GM23338 (cell line): ENCODE data around the gene DAPK3.
"Not testable (repeated sequence)": the region's sequence is repeated elsewhere in the genome, so short reads cannot be mapped to it uniquely, and the experiment has no call there.

Experiments used
- CREB1 ChIP-seq: fragments of 250-450 bp; sonication (Bioruptor Pico); IDR thresholded peaks from 2 replicates; pipeline ENCODE4 v1.5.0; 2020; ENCODE audit warnings: low read depth, mild to moderate bottlenecking, moderate library complexity
- CTCF ChIP-seq, 2 experiments: fragments of 200-600 bp in 1 of 2; sonication (generic) in 1 of 2; conservative IDR thresholded peaks; 2 replicates each; pipeline versions ENCODE4 v1.5.1 to v1.6.1; 2016 to 2017; ENCODE audit warnings: antibody characterized with exemption in 2 of 2, low read depth in 2 of 2, mild to moderate bottlenecking in 2 of 2, moderate library complexity in 1 of 2
- ETS1 ChIP-seq: IDR thresholded peaks from 2 replicates; pipeline ENCODE4 v1.6.1; 2016; ENCODE audit warnings: antibody characterized with exemption
- EZH2 ChIP-seq: fragments of 200-600 bp; sonication (generic); IDR thresholded peaks from one replicate; pipeline ENCODE4 v1.8.0; 2017; ENCODE audit warnings: antibody characterized with exemption, mild to moderate bottlenecking, low read depth; ENCODE audit not compliant: unreplicated experiment
- EZH2phosphoT487 ChIP-seq: fragments of 200-600 bp; sonication (generic); IDR thresholded peaks from one replicate; pipeline ENCODE4 v1.8.1; 2018; ENCODE audit warnings: antibody characterized with exemption; ENCODE audit not compliant: unreplicated experiment
- JUNB ChIP-seq: IDR thresholded peaks from one replicate; pipeline ENCODE4 v1.6.1; 2016; ENCODE audit warnings: antibody characterized with exemption; ENCODE audit not compliant: unreplicated experiment
- NANOG ChIP-seq: IDR thresholded peaks from 2 replicates; pipeline ENCODE4 v1.6.1; 2016; ENCODE audit warnings: antibody characterized with exemption, borderline replicate concordance
- POLR2AphosphoS5 ChIP-seq: IDR thresholded peaks from 2 replicates; pipeline ENCODE4 v1.6.1; 2016; ENCODE audit warnings: antibody characterized with exemption, low read depth
- REST ChIP-seq: IDR thresholded peaks from one replicate; pipeline ENCODE4 v1.6.1; 2018; ENCODE audit warnings: antibody characterized with exemption; ENCODE audit not compliant: unreplicated experiment
- STAT1 ChIP-seq: IDR thresholded peaks from one replicate; pipeline ENCODE4 v1.6.1; 2016; ENCODE audit warnings: antibody characterized with exemption; ENCODE audit not compliant: unreplicated experiment
- ZNF114 ChIP-seq: fragments of 250-450 bp; sonication (Bioruptor Pico); IDR thresholded peaks from 2 replicates; pipeline ENCODE4 v1.5.0; 2020; ENCODE audit warnings: mild to moderate bottlenecking, moderate library complexity
- ZNF331 ChIP-seq: fragments of 250-450 bp; sonication (Bioruptor Pico); IDR thresholded peaks from 2 replicates; pipeline ENCODE4 v1.5.0; 2020; ENCODE audit warnings: low read depth, mild to moderate bottlenecking, moderate library complexity
- ZNF462 ChIP-seq: fragments of 250-450 bp; sonication (Bioruptor Pico); IDR thresholded peaks from 2 replicates; pipeline ENCODE4 v1.5.0; 2020; ENCODE audit warnings: mild to moderate bottlenecking, moderate library complexity

- not testable (repeated sequence) for TF ChIP-seq EZH2; CREB1 (CRISPR knock-in tag); CTCF (conservative IDR thresholded peaks at IDR 0.05; ENCODE audit: low read depth in 2 of 2); ETS1; EZH2phosphoT487; ZNF331; NANOG; REST; POLR2AphosphoS5; JUNB; ZNF114 (CRISPR knock-in tag); STAT1; ZNF462 (CRISPR knock-in tag)
Observed at GRCh38 chr19:3938300-3938950, 32.5 kb downstream of the DAPK3 start.
